Activated CD4-positive, alpha-beta T cell treated with anti-CD3 and anti-CD28 coated beads for 36 hours (primary cell): ENCODE measurements around the gene RPS25. TPM values are rescaled to one million over a fixed set of nuclear protein-coding genes. Genes with fewer than 3 reads are reported as not detected.

Source experiments
- ATAC-seq: fragments of 200-7000 bp; cut with Tn5 transposase; one replicate; pipeline ENCODE4 v1.10.0; 2021; ENCODE audit warnings: mild to moderate bottlenecking, moderate library complexity
- CTCF ChIA-PET: fragments of 350-600 bp; sonication (Branson Sonifier 250); formaldehyde crosslinking; loops from one replicate; lab custom pipeline; 2021; ENCODE audit warnings: antibody characterized with exemption; lab: Charles Lee
- POLR2A ChIA-PET: fragments of 350-600 bp; sonication (Branson Sonifier 250); formaldehyde crosslinking; loops from one replicate; lab custom pipeline; 2021; ENCODE audit warnings: antibody characterized with exemption, inconsistent platforms; lab: Charles Lee
- DNase-seq: peaks from one replicate; pipeline ENCODE4 v3.0.0-alpha.2; 2020
- H3K27ac Mint-ChIP-seq: one replicate; pipeline ENCODE4 v1.8.0; 2021; ENCODE audit warnings: mixed read lengths
- H3K27me3 Mint-ChIP-seq: one replicate; pipeline ENCODE4 v1.8.0; 2021; ENCODE audit warnings: mixed read lengths
- H3K36me3 Mint-ChIP-seq: one replicate; pipeline ENCODE4 v1.8.0; 2021; ENCODE audit warnings: low read depth, mixed read lengths
- H3K4me1 Mint-ChIP-seq: one replicate; pipeline ENCODE4 v1.8.0; 2021; ENCODE audit warnings: mixed read lengths
- H3K4me3 Mint-ChIP-seq: one replicate; pipeline ENCODE4 v1.8.0; 2021; ENCODE audit warnings: mild to moderate bottlenecking, moderate library complexity, mixed read lengths
- H3K9me3 Mint-ChIP-seq: one replicate; pipeline ENCODE4 v1.8.0; 2021; ENCODE audit warnings: low read depth, mixed read lengths
- intact Hi-C, 2 experiments: fragments of 100-400 bp; cut with DNase I in 1 of 2; cut with micrococcal nuclease in 1 of 2; formaldehyde crosslinking; loops; one replicate each; pipeline versions ENCODE4 v1.14.2 to v1.15.1; 2022 to 2024; cut with DNase I, micrococcal nuclease
- total RNA-seq, 2 experiments: library from RNA; stranded (reverse); gene quantifications; one replicate each; pipeline ENCODE4 v1.2.3, GENCODE V29; 2021

Gene RPS25
- total RNA-seq, 2 experiments from 2014 or later: 1,590 to 1,820 TPM

DNA sequence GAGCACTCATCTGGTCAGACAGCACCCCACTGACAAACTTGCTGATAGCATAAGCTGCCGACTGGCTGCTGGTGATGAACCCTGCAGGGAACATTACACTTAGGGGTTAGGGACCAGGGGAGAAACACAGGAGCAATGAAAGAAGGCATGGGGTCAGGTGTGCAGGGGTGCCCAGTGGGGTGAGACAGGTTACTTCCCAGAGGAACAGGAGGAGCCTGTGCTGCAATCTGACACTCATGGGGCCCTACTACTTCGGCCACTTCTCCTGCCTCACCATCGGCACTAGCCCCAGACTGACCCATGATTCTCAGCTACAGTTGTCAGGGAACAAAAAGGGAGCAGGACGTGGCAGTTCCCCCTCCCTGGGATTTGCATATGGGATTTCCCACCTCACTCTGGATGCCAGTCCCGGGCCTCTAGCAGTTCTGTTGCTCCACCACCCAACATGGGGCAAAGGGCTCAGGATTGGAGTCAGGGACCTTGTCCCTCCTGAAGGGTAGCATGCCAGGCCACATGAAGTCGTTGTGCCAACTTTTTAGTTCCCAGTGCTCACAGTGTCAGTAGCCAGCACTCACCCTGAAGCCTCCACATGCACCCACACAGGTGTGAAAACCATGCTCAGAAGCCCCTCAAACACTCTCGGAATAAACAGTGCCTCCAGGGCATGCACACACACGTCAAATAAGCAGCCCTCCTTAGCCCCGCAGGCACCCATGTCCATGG lies 10.4 kb upstream of the RPS25 start:
- Mint-ChIP-seq H3K27ac (peak overlapping the region; percentile 69), H3K27me3 (no peaks in the 10 kb centered on the region), H3K36me3 (peaks cover 32% of the 10 kb centered on the region), H3K4me3 (peak overlapping the region; percentile 76), H3K4me1 (peaks cover 37% of the 10 kb centered on the region), H3K9me3 (no peaks in the 10 kb centered on the region)
- intact Hi-C loops: no loop called here
- DNase-seq (no peak), ATAC-seq (no peak)
- POLR2A ChIA-PET: no interaction called here
- CTCF ChIA-PET: no interaction called here

DNA sequence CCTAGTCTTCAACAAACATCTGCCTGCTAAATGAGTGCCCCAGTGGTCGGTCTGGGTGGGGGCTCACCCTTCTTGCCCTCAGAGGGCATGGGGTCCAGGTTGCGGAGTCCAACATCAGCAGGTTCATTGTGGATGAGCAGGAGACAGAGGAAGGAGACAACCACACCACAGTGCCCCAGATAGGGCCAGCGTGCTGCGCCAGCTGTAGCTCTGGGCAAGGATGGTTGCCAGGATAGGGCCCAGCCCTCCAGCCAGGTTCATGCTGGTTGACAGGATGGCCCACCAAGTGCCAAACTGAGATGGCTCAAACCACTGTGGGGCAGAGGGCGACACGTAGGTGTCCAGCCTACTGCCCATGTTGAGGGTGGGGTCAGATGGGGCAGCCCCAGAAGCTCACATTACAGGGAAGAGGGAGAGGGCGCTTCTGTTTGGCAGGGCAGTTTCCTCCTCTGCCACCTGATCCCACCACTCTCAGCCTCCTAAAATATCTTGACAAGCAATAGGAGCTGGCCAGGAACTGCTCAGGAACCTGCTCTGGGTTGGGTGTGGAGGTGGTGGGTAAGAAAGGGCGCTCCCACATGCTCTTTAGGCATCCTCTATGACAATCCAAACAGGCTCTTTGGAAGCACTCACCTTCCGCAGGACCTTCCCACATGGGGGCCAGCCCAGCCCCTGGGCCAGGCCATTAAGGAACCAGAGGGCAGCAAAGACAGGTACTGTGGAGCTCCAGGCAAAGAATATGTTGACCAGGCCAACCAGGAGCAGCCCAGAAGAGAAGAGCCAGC lies 9.6 kb upstream of the RPS25 start:
- no peaks in the 10 kb centered on the region for H3K27me3 Mint-ChIP-seq
- ATAC-seq: no peak
- intact Hi-C loops: no loop called here
- CTCF ChIA-PET: interaction anchor here (1.0 kb wide), 1 partner anchor 9 kb away, joined by 4 read pairs; the partner anchor contains the start of genes RPS25 and TRAPPC4
- no peak overlapping the region for H3K4me3 Mint-ChIP-seq
- no peaks in the 10 kb centered on the region for H3K9me3 Mint-ChIP-seq
- POLR2A ChIA-PET: no interaction called here
- DNase-seq: no peak
- peak overlapping the region; percentile 35 for H3K27ac Mint-ChIP-seq
- peaks cover 37% of the 10 kb centered on the region for H3K36me3 Mint-ChIP-seq
- H3K4me1 Mint-ChIP-seq: peaks cover 42% of the 10 kb centered on the region

DNA sequence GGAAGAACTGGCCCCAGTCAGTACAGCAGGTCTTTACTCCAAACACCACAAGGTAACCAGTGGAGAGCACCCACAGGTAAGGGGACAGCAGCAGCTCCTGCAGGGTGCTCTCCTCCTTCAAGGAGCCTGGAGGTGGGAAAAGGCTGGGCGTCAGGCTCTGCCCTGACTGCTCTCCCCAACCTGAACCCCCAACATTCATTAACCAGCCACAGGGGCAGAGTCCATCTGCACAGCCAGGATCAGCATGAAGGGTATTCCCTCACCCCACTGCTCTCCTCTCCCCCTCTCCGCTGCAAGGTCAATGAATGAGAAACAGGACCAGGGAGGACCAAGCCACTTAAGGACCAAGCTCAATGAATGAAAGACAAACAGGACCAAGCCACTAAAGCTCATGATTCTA lies 8.8 kb upstream of the RPS25 start:
- CTCF ChIA-PET: interaction anchor here (1.0 kb wide), 1 partner anchor 8 kb away, joined by 4 read pairs; the partner anchor contains the start of genes RPS25 and TRAPPC4
- DNase-seq: no peak
- no peaks in the 10 kb centered on the region for H3K27me3 Mint-ChIP-seq

DNA sequence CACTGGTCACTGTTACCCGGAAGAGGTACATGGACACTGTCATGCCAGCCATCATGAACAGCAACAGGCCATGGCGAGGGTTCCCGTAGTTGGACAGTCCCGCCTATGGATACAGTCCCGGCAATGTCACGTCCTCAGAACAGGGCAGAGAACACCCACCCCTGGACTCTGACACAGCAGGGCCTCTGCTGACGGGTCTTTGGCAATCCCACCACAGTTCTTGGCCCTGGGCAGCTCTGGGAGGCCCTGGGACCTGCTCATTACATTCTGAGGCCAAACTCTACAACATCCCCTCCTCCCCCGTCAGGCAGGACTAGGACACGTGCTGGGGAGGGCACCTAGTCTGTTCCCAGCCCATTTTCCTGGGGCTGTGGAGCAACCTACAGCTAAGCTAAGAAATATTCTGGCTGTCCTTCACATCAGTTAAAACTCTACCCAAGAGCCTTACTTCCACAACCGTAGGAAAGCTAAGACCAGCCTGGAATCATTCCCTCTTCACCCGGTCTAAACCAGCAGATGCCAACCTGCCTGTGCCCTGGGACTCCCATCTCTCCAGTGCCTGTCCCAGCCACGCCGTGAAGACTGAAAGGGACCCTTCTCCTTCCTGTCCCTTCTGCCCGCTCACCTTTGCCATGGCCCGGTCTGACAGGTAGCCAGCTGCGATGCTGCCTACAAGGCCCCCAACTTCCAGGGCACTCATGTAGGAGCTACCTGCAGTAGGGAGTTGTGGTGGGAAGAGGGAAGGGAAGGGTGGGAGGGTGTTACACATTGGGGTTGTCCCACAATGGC lies 8.0 kb upstream of the RPS25 start:
- Mint-ChIP-seq H3K27me3 (no peaks in the 10 kb centered on the region), H3K4me3 (no peak overlapping the region)
- ATAC-seq: no peak

More for the DNA sequence above, 8.8 kb upstream of the RPS25 start:
- Mint-ChIP-seq H3K9me3 (no peaks in the 10 kb centered on the region), H3K4me1 (peaks cover 44% of the 10 kb centered on the region), H3K4me3 (no peak overlapping the region), H3K27ac (no peak overlapping the region), H3K36me3 (peaks cover 42% of the 10 kb centered on the region)
- intact Hi-C loops: no loop called here
- ATAC-seq: no peak
- POLR2A ChIA-PET: no interaction called here

DNA sequence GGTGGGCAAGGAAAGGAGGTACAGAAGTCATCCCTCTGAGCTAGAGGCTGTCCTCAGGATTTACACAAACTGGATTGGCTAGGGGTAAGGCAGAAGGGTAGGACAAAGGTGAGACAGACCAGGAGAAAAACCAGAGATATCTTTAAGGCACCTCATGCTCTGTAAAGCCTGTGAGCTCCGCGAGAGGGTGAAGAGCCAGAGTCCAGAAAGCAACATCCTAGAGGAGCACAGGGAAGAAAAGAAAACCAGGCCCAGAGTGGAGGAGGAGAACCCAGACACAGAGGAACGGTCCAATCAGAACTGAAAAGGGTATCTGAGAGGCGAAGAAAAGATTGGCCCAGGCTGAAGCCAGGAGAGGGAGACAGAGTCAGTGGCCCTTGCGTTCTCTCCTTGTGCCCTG lies 7.4 kb upstream of the RPS25 start:
- intact Hi-C loops: no loop called here
- H3K9me3 Mint-ChIP-seq: no peaks in the 10 kb centered on the region
- peaks cover 51% of the 10 kb centered on the region for H3K36me3 Mint-ChIP-seq
- ChIA-PET CTCF (interaction anchor here (0.6 to 1.2 kb wide), 4 partner anchors 10 to 71 kb away, joined by 3 read pairs; no protein-coding TSS in a partner anchor), POLR2A (no interaction called here)
- peak overlapping the region; percentile 22 for H3K27ac Mint-ChIP-seq
- peaks cover 51% of the 10 kb centered on the region for H3K4me1 Mint-ChIP-seq
- ATAC-seq (no peak), DNase-seq (no peak)
- no peaks in the 10 kb centered on the region for H3K27me3 Mint-ChIP-seq
- H3K4me3 Mint-ChIP-seq: no peak overlapping the region

More for the DNA sequence above, 8.0 kb upstream of the RPS25 start:
- DNase-seq: no peak
- H3K36me3 Mint-ChIP-seq: peaks cover 48% of the 10 kb centered on the region
- H3K4me1 Mint-ChIP-seq: peaks cover 49% of the 10 kb centered on the region
- ChIA-PET CTCF (interaction anchor here (0.6 to 1.2 kb wide), 3 partner anchors 10 to 71 kb away, joined by 3 read pairs; no protein-coding TSS in a partner anchor), POLR2A (no interaction called here)
- no peaks in the 10 kb centered on the region for H3K9me3 Mint-ChIP-seq
- H3K27ac Mint-ChIP-seq: peak overlapping the region; percentile 15
- intact Hi-C loops: no loop called here

DNA sequence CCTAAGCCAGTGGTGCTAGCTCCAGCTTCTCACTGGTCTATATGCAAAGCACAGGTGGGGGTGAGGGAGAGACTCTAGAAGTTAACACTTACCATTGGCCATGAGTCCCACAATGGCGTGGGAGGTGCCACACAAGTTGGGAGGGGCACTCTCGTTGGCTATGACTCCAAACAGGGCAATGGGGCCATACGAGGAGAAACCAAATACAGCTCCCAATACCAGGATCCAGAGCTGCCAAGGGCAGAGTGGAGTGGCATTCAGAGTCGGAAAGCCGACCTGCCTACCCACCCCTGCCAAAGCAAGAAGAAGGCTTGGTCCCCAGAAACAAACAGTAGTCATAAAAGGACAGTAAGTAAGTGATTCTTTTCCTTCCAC lies 6.9 kb upstream of the RPS25 start:
- DNase-seq (peak; percentile 31), ATAC-seq (no peak)
- Mint-ChIP-seq H3K27ac (peak overlapping the region; percentile 22), H3K4me1 (peaks cover 55% of the 10 kb centered on the region), H3K36me3 (peaks cover 55% of the 10 kb centered on the region), H3K27me3 (no peaks in the 10 kb centered on the region), H3K9me3 (no peaks in the 10 kb centered on the region), H3K4me3 (no peak overlapping the region)
- intact Hi-C loops: no loop called here
- ChIA-PET CTCF (interaction anchor here (0.6 to 1.2 kb wide), 4 partner anchors 11 to 144 kb away, joined by 3 read pairs; no protein-coding TSS in a partner anchor), POLR2A (no interaction called here)

DNA sequence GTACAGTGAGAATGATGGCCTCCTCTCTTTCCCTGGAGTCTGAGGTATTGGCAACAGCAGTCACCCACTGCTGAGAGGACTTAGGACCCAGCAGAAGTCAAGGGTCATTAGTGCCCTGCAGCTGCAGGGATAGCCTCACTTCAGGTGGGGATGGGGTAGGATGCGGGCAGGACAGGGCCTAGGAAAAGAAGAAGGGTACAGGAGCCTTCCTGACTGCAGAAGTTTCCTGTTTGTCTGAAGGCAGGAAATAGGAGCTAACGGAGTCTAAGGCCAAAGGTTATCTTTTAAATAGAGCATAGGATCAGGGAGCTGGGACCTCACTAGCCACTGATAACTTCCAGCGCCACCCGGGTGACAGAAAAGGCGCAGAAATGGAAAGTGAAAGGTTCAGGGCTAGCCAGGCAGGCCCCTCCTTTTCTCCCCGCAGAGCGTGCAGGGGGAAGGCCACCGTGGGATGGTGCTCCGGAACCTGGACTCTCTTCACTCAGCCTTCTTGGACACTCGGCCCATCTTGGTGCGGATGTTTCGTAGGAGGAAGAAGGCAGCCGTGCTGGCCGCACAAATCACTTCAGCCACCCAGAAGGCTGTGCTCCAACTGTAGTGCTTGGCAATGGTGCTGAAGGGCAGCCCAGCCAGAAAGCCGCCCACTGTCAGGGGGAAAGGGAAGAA lies 6.4 kb upstream of the RPS25 start:
- no peak for ATAC-seq
- H3K4me1 Mint-ChIP-seq: peaks cover 56% of the 10 kb centered on the region
- peaks cover 60% of the 10 kb centered on the region for H3K36me3 Mint-ChIP-seq
- peak overlapping the region; percentile 48 for H3K27ac Mint-ChIP-seq
- H3K9me3 Mint-ChIP-seq: no peaks in the 10 kb centered on the region
- POLR2A ChIA-PET: no interaction called here
- intact Hi-C loops: no loop called here
- CTCF ChIA-PET: interaction anchor here (0.7 to 1.2 kb wide), 4 partner anchors 25 to 145 kb away, joined by 3 to 4 read pairs (median 3); no protein-coding TSS in a partner anchor
- no peak for DNase-seq
- no peak overlapping the region for H3K4me3 Mint-ChIP-seq
- no peaks in the 10 kb centered on the region for H3K27me3 Mint-ChIP-seq

DNA sequence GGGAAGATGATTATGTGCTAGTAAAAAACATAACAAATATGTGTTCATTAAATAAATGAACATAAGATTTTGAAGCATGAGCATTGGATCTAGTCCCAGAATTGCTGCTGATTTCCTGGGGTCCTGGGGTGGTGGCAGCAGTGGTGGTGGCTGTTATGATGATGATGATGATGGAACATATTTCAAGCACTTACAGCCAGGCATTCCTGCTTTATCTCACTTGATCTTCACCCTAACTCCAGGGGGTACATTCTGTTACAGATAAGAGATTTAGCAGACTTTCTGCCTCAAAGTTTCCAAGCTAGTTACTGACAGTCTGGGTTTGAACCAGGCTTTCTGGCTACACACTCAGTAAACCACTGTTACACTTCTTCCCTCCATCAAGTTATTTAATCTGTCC lies 5.6 kb upstream of the RPS25 start:
- no peaks in the 10 kb centered on the region for H3K9me3 Mint-ChIP-seq
- ChIA-PET CTCF (interaction anchor here (0.9 to 1.3 kb wide), 3 partner anchors 13 to 299 kb away, joined by 3 read pairs; no protein-coding TSS in a partner anchor), POLR2A (no interaction called here)
- H3K36me3 Mint-ChIP-seq: peaks cover 59% of the 10 kb centered on the region
- ATAC-seq: no peak
- H3K4me1 Mint-ChIP-seq: peaks cover 47% of the 10 kb centered on the region
- intact Hi-C loops: no loop called here
- DNase-seq: no peak
- no peak overlapping the region for H3K4me3 Mint-ChIP-seq
- H3K27me3 Mint-ChIP-seq: no peaks in the 10 kb centered on the region
- H3K27ac Mint-ChIP-seq: peak overlapping the region; percentile 56

DNA sequence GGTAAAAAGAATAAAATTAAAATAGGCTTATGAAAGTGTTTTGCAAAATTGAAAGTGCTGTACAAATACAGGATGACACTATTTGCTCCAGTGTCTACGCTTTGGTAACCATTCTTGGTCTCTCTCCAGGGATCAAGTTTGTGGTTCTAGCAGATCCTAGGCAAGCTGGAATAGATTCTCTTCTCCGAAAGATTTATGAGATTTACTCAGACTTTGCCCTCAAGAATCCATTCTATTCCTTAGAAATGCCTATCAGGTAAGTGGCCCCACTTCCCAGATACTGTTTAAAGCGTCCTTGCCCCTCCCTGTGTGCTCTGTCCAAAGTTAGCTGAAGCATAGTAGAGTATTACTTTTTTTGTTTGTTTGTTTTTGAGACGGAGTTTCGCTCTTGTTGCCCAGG lies 3.5 kb upstream of the RPS25 start:
- peak overlapping the region; percentile 68 for H3K27ac Mint-ChIP-seq
- ChIA-PET CTCF (interaction anchor here (1.1 kb wide), 2 partner anchors 8 to 24 kb away, joined by 3 to 4 read pairs; no protein-coding TSS in a partner anchor), POLR2A (interaction anchor here (0.9 kb wide), 1 partner anchor 10 kb away, joined by 5 read pairs; no protein-coding TSS in a partner anchor)
- no peak for DNase-seq
- no peaks in the 10 kb centered on the region for H3K9me3 Mint-ChIP-seq
- H3K4me3 Mint-ChIP-seq: no peak overlapping the region
- peaks cover 46% of the 10 kb centered on the region for H3K4me1 Mint-ChIP-seq
- ATAC-seq: no peak
- H3K27me3 Mint-ChIP-seq: no peaks in the 10 kb centered on the region
- peaks cover 69% of the 10 kb centered on the region for H3K36me3 Mint-ChIP-seq
- intact Hi-C loops: no loop called here

DNA sequence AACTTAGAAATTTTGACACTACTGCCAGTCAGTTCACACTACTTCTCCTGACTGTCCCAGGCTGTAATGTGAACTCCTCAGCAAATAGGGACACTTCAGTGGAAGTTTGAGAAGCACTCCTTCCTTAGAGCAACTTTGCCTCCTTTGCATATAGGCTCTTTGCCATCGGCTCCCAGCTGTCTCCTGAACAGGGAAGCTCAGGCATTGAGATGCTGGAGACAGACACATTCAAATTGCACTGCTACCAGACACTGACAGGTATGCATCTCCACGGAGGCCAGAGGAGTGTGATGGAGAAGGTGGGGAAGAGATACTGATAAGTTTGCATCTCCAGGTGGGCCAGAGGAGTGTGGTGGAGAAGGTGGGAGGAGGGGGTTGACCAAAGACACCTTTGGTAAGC lies 1.9 kb upstream of the RPS25 start:
- H3K4me3 Mint-ChIP-seq: peak overlapping the region; percentile 99
- H3K4me1 Mint-ChIP-seq: peaks cover 57% of the 10 kb centered on the region
- no peaks in the 10 kb centered on the region for H3K9me3 Mint-ChIP-seq
- ATAC-seq (no peak), DNase-seq (no peak)
- no peaks in the 10 kb centered on the region for H3K27me3 Mint-ChIP-seq
- CTCF ChIA-PET: interaction anchor here (1.5 to 2.1 kb wide), 3 partner anchors 22 to 112 kb away, joined by 4 to 9 read pairs (median 5); partner anchors contain the start of gene CENATAC
- peak overlapping the region; percentile 99 for H3K27ac Mint-ChIP-seq
- H3K36me3 Mint-ChIP-seq: peaks cover 77% of the 10 kb centered on the region
- POLR2A ChIA-PET: interaction anchor here (0.7 to 1.0 kb wide), 2 partner anchors 53 to 305 kb away, joined by 3 to 6 read pairs; no protein-coding TSS in a partner anchor
- intact Hi-C loops: loop anchor here (2.0 to 5.0 kb wide), 5 partner anchors 37 to 187 kb away; partner anchors contain the start of genes BCL9L (in 1 of the 2), CBL (in 1 of the 2), HYOU1 (in 1 of the 2) and VPS11 (in 1 of the 2)
